ENCODE measurements around the gene OMD.
"Not testable (repeated sequence)": the region's sequence is repeated elsewhere in the genome, so short reads cannot be mapped to it uniquely, and the experiment has no call there.

The OMD gene

DNA sequence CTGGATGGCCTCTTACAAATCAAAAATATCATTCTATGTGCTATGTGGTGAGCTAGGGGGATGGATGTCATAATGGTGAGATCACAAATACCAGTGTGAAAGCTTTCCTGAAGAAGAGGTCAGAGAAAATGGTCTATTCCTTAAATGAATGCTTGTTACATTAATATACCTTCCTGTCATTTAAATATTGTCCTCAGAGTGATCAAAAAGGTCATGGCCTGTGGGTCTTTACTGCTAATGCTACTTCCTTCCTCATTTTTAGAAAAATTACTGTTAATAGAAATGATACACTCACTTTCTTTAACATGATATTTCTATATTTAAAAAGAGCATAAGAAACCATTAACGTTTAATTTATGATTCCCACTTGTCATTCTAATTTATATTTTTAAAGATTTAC lies 9.7 kb downstream of the OMD start:
- no peak for DNase-seq (ENCODE audit: low read depth in 2 of 3, low spot score in 2 of 3)

- DNase-seq (ENCODE audit: low read depth in 2 of 3, low spot score in 2 of 3) = not testable (repeated sequence)
Observed at GRCh38 chr9:92411157-92411556, 13.1 kb downstream of the OMD start.

DNA sequence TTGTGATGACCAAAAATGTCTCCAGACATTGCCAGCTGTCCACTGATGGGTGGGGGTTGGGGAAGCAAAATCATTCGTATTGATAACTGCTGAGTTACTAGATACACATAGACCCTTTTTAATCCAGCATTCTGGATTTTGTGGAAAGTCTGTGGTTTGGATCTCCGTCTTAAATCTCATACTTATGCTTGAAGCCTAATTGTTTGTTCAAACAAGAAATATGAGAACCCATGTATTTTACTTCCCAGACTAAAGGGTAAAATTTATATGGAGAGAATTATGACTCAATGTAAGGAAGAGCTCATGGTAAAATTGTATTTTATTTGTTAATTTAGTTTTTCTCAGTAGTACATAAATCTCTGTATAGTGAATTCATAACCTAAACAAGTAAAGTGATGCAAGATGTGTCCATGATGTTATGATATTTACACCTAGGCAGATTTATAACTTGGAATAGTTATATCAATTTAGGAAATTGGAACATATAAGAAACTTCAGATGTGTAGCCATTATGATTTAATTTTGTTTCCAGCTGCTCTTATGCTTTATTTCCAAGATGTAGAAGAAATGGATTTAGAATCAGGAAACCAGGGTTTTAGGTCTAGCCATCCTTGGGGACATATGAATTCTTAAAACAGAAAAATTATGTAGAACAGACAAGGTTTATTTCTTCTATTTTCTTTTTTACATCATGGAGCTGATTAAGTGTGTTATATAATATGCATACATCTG lies 15.4 kb downstream of the OMD start:
- DNase-seq (ENCODE audit: low read depth in 2 of 3, low spot score in 2 of 3) = no peak

GRCh38 chr9:92407818-92408217 lies 16.5 kb downstream of the OMD start:
- no peak for DNase-seq (ENCODE audit: low read depth in 2 of 3, low spot score in 2 of 3)

DNA sequence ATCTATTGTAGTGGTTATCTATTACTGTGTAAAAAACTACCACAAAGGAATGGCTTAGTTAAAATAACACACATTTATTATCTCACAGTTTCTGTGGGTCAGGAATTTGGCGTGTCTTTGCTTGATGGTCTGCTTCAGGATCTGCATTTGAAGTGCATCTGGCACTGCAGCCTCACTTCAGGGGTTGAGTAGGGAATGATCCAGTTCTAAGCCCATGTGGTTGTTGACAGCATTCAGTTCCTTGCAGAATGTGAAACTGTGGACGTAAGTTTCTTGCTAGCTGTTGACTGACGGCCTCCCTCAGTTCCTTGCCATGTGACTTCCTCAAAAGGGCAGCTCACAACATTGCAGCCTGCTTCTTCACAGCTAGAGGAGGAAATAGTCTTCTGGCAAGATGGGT lies 17.8 kb downstream of the OMD start:
- no peak for DNase-seq (ENCODE audit: low read depth in 2 of 3, low spot score in 2 of 3)

GRCh38 chr9:92405818-92406217 lies 18.5 kb downstream of the OMD start:
- DNase-seq (ENCODE audit: low read depth in 2 of 3, low spot score in 2 of 3) = no peak

GRCh38 chr9:92404042-92404836 lies 20.0 kb downstream of the OMD start, which contains the start of gene OGN:
Gene OGN, minus strand, starts transcription at chr9:92404578. Its CDS starts 1,171 bp downstream, at chr9:92403407.
- no peak for DNase-seq (ENCODE audit: low read depth in 2 of 3, low spot score in 2 of 3)

GRCh38 chr9:92402826-92403745 lies 21.2 kb downstream of the OMD start:
- no peak for DNase-seq (ENCODE audit: low read depth in 2 of 3, low spot score in 2 of 3)

DNA sequence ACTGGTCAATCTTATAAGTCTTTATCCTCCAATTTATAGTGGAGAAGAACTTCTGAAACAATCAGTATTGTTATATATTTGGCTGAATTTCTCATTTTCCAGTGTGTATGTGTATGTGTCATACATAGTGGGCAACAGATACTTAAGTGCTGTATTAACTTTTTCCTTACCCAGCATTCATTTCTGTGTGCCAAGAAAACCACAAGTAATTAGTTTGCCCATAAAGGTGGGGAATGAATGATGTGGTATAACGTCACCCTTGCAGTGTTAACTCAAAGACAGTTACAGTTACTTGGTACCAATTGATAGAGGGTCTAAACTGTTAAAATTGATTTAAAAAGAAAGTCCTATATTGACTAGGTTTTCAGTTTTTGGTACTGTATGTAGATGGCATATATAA lies 21.9 kb downstream of the OMD start:
- no peak for DNase-seq (ENCODE audit: low read depth in 2 of 3, low spot score in 2 of 3)

DNA sequence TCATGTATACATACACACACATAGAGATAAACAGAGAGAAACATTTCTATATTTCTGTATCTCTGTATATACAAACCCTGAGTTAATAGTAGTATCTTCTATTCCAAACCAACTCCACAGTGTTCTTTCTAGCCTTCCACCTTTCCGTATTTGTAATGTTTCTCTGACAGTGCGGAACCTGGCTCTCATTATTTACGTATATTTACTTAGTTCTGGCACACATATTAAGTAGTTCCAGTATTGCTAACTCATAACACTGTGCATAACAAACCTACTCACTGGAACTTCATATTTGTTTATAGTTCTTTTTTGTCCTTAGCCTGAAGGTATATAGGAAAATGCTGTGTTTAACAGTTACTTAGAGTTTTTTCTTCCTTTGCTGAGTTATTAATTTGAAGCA lies 26.4 kb downstream of the OMD start:
- DNase-seq (ENCODE audit: low read depth in 2 of 3, low spot score in 2 of 3) = no peak

GRCh38 chr9:92395617-92396016 lies 28.7 kb downstream of the OMD start:
- no peak for DNase-seq (ENCODE audit: low read depth in 2 of 3, low spot score in 2 of 3)

DNA sequence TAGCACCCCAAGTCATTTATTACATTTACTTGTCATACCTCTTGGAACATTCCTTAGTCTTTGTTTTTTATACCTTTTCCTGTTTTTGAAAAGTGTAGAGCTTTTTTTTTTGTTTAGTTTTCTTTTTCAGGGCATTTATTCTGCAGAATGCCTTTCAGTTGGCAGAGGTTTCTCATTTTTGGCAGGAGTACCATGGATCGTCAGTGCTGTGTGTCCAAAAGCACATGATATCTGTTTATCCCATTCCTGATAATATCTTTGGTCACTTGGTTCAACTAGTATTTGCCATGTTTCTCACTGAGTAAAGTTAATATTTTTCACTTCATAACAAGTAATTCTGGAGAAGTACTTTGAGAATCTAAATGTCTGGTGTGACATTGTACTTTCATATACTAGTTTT lies 30.6 kb downstream of the OMD start:
- no peak for DNase-seq (ENCODE audit: low read depth in 2 of 3, low spot score in 2 of 3)

GRCh38 chr9:92392690-92393089 lies 31.6 kb downstream of the OMD start:
- no peak for DNase-seq (ENCODE audit: low read depth in 2 of 3, low spot score in 2 of 3)

DNA sequence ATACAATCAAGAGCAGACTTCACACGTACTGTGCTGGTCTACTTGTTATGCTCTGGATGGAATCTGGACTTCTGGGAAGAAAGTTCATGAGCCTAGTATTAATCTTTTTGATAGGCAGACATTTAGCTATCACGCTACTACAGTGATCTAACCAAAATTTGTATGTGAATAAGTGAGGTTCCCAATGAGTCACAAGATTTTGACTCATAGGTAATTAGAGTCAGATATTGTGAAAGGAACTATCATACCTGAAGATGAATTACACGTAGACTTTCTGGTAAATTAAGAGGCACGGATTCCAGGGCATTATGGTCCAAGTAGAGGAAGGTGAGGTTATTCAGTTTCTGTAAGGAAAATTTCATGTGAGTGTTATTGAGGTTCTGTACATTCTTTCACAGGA lies 38.3 kb downstream of the OMD start:
- DNase-seq (ENCODE audit: low read depth in 2 of 3, low spot score in 2 of 3) = no peak

- DNase-seq (ENCODE audit: low read depth in 2 of 3, low spot score in 2 of 3) = no peak
Observed at GRCh38 chr9:92385477-92385876, 38.8 kb downstream of the OMD start.

- no peak for DNase-seq (ENCODE audit: low read depth in 2 of 3, low spot score in 2 of 3)
Observed at GRCh38 chr9:92385001-92385400, 39.3 kb downstream of the OMD start.

DNA sequence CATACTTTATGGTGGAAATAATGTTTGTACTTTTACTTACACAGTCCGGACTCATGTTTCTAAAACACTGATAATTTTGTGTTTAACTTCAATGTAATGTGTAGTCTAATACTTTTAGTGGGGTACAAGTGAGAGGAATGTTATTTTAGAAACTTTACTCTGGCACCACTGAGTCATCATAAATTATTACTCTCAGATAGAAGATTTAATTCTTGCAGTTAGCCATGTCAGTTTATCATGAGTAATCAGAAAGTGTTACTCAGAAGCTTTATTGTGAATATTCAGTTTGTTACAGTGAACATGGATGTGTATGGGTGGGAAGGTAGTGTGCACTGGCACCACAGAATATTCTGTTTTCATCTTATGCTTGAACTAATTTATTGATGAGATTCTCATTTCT lies 39.9 kb downstream of the OMD start:
- no peak for DNase-seq (ENCODE audit: low read depth in 2 of 3, low spot score in 2 of 3)

GRCh38 chr9:92381775-92382174 lies 42.5 kb downstream of the OMD start:
- no peak for DNase-seq (ENCODE audit: low read depth in 2 of 3, low spot score in 2 of 3)

DNA sequence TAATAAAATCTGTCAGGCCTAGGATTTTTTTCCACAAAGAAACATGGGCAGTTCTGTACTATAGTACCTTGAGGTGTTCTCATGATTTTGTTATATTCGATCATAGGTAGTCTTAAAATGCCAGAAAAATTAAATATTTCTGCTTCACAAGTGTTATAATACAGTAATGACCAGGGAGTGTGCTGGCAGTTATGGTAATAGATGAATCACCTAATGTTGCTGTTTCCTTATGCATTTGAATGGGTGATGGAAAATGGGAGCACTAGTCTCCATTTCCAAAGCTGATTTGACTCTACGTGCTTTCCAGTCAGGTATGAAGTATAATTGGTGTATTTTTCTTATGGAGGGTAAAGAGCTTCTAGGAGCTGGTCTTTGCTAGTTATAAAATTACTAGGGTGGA lies 43.7 kb downstream of the OMD start:
- no peak for DNase-seq (ENCODE audit: low read depth in 2 of 3, low spot score in 2 of 3)

DNA sequence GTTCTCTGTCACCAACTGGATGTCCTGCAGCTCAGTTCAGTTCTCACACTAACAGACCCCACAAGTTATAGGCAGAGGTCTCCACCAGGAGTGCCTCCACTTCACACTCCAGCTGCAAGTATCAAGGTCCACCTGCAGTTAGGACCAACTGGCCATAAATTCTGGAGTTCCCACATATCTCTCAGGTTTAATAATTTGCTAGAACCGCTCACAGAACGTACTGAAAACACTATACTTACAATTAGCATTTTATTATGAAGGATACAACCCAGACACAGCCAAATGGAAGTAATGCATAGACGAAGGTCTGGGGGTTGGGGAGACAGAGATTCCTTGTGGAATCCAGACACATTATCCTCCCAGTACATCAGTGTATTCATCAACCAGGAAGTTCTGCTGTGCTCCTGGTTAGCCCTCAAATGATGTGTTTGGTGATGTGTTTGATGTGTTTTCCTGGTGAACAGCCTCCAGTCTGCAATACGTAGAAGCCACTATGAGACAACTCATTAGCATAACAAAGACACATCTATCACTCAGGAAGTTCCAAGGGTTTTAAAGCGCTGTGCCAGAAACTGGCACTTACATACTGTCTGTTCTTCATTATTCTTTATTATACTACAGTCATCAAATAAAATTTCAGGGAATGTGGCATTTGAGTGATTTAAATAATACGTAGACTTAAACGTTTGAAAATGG lies 45.3 kb downstream of the OMD start:
- DNase-seq (ENCODE audit: low read depth in 2 of 3, low spot score in 2 of 3) = no peak

DNA sequence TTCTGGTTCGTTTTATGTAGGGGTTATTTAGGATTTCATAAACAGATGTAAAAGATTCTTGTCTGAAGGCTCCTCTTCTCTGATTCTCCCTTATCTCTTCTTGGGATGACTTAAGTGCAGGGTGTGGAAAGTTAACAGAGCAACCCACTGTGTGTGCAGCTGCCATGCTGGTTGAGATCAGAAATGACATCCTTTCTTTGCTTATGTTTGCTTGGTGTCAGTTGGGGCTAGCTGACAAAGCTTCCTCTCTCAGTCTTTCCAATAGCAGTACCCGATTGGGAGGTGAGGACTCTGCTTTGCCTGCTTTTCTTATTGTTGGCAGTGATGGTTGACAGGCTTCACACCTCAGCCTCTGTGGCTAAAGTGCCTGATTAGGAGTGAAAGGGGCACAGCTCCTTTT lies 46.4 kb downstream of the OMD start:
- DNase-seq (ENCODE audit: low read depth in 2 of 3, low spot score in 2 of 3) = no peak

Measured in activated CD8-positive, alpha-beta memory T cell treated with anti-CD3 and anti-CD28 coated beads for 48 hours (primary cell).